Thoracic aorta (tissue), 2 donors: Measurements from ENCODE around the gene WNT6. TPM values are rescaled to one million over a fixed set of nuclear protein-coding genes. Genes with fewer than 3 reads are reported as not detected.

Experiments
- ATAC-seq: fragments of 150-250 bp; one replicate; pipeline ENCODE4 v1.8.0; 2017; ENCODE audit warnings: low read depth; ENCODE audit not compliant: insufficient number of reproducible peaks, low FRiP score
- DNase-seq: peaks from one replicate; pipeline ENCODE4 v3.0.0-alpha.2; 2020; ENCODE audit warnings: low spot score
- H3K27ac ChIP-seq, 2 donors: fragments of 200-600 bp; sonication (generic); 1 replicate in 1 of 2; 2 replicates in 1 of 2; pipeline ENCODE4 v1.5.1; 2016; ENCODE audit warnings: mild to moderate bottlenecking in 2 of 2, moderate library complexity in 2 of 2
- H3K27me3 ChIP-seq: fragments of 200-600 bp; sonication (generic); replicated peaks from 2 replicates; pipeline ENCODE4 v1.6.0; 2016; ENCODE audit warnings: mild to moderate bottlenecking; ENCODE audit not compliant: insufficient read depth
- H3K36me3 ChIP-seq: fragments of 200-600 bp; sonication (generic); one replicate; pipeline ENCODE4 v1.5.1; 2016
- H3K4me1 ChIP-seq, 2 donors: fragments of 200-600 bp; sonication (generic); 1 replicate in 1 of 2; 2 replicates in 1 of 2; pipeline versions ENCODE4 v1.5.1 to v1.6.0; 2016; ENCODE audit warnings: low read depth in 2 of 2, mild to moderate bottlenecking in 1 of 2; ENCODE audit not compliant: control insufficient read depth in 1 of 2
- H3K4me3 ChIP-seq: fragments of 200-600 bp; sonication (generic); 2 replicates; pipeline ENCODE4 v1.5.1; 2016; ENCODE audit warnings: mild to moderate bottlenecking
- H3K9me3 ChIP-seq: fragments of 200-600 bp; sonication (generic); 2 replicates; pipeline ENCODE4 v1.5.1; 2016
- CTCF ChIP-seq: fragments of 200-600 bp; sonication (generic); IDR thresholded peaks from one replicate; pipeline ENCODE4 v1.5.1; 2019; ENCODE audit warnings: antibody characterized with exemption
- total RNA-seq, 2 donors: library from RNA; depleted of rRNA; stranded (reverse); fragments of >200 nt; gene quantifications; one replicate each; pipeline versions ENCODE4 v1.1.0 to v1.2.3, GENCODE V29; 2016

Gene WNT6
- total RNA-seq, 2 donors from 2014 or later: 0.27 to 2.5 TPM

GRCh38 chr2:218873359-218874194 lies 14.0 kb downstream of the WNT6 start:
- H3K9me3 ChIP-seq: no peaks in the 10 kb centered on the region
- no peak overlapping the region for H3K4me3 ChIP-seq
- DNase-seq (no peak), ATAC-seq (no peak)
- no peaks in the 10 kb centered on the region for H3K36me3 ChIP-seq
- H3K27me3 ChIP-seq: peaks cover 23% of the 10 kb centered on the region
- no peak for TF ChIP-seq CTCF
- peaks cover 11 to 22% of the 10 kb centered on the region in 2 donors for H3K4me1 ChIP-seq
- no peak overlapping the region for H3K27ac ChIP-seq

- ATAC-seq (no peak), DNase-seq (no peak)
- no peaks in the 10 kb centered on the region for H3K9me3 ChIP-seq
- H3K4me1 ChIP-seq: peaks cover 20 to 30% of the 10 kb centered on the region in 2 donors
- no peaks in the 10 kb centered on the region for H3K36me3 ChIP-seq
- H3K4me3 ChIP-seq: no peak overlapping the region
- no peak overlapping the region for H3K27ac ChIP-seq
- H3K27me3 ChIP-seq: peaks cover 23% of the 10 kb centered on the region
- no peak for TF ChIP-seq CTCF
Measured at GRCh38 chr2:218875692-218876246, 16.2 kb downstream of the WNT6 start.

- DNase-seq (no peak), ATAC-seq (no peak)
- peak; percentile 94 for TF ChIP-seq CTCF
- Histone ChIP-seq H3K4me1 (peaks cover 13 to 23% of the 10 kb centered on the region in 2 donors), H3K27ac (no peak overlapping the region), H3K36me3 (no peaks in the 10 kb centered on the region), H3K27me3 (peaks cover 14% of the 10 kb centered on the region), H3K9me3 (no peaks in the 10 kb centered on the region), H3K4me3 (no peak overlapping the region)
Measured at GRCh38 chr2:218876562-218877219, 17.1 kb downstream of the WNT6 start.

- ATAC-seq (no peak), DNase-seq (no peak)
- no peaks in the 10 kb centered on the region for H3K36me3 ChIP-seq
- no peak for TF ChIP-seq CTCF
- peaks cover 13 to 20% of the 10 kb centered on the region in 2 donors for H3K4me1 ChIP-seq
- peaks cover 14% of the 10 kb centered on the region for H3K27me3 ChIP-seq
- no peak overlapping the region for H3K4me3 ChIP-seq
- no peaks in the 10 kb centered on the region for H3K9me3 ChIP-seq
- no peak overlapping the region for H3K27ac ChIP-seq
Measured at GRCh38 chr2:218877331-218877730, 17.7 kb downstream of the WNT6 start.

- H3K27me3 ChIP-seq: peaks cover 14% of the 10 kb centered on the region
- ATAC-seq (no peak), DNase-seq (no peak)
- TF ChIP-seq CTCF: no peak
- H3K9me3 ChIP-seq: no peaks in the 10 kb centered on the region
- peaks cover 13 to 20% of the 10 kb centered on the region in 2 donors for H3K4me1 ChIP-seq
- no peak overlapping the region for H3K4me3 ChIP-seq
- H3K36me3 ChIP-seq: no peaks in the 10 kb centered on the region
- H3K27ac ChIP-seq: no peak overlapping the region
Measured at GRCh38 chr2:218877891-218878290, 18.3 kb downstream of the WNT6 start.
